ENCODE results near the gene SLC25A39.
"Not testable (repeated sequence)": the region's sequence is repeated elsewhere in the genome, so short reads cannot be mapped to it uniquely, and the experiment has no call there.

SLC25A39 gene

GRCh38 chr17:44353672-44354331, 29.2 kb upstream of the SLC25A39 start:
- DNase-seq: no peak

- DNase-seq: no peak
These were observed 28.4 kb upstream of the SLC25A39 start for GRCh38 chr17:44352828-44353671.

- DNase-seq: no peak
These were observed 27.6 kb upstream of the SLC25A39 start for GRCh38 chr17:44351961-44352827.

GRCh38 chr17:44351464-44351863, 26.8 kb upstream of the SLC25A39 start:
- no peak for DNase-seq

- no peak for DNase-seq
These were observed 26.2 kb upstream of the SLC25A39 start for GRCh38 chr17:44350733-44351226.

- DNase-seq: no peak
These were observed 25.0 kb upstream of the SLC25A39 start for GRCh38 chr17:44349553-44350070.

GRCh38 chr17:44348988-44349364, 24.4 kb upstream of the SLC25A39 start:
- no peak for DNase-seq

GRCh38 chr17:44348234-44348987, 23.8 kb upstream of the SLC25A39 start:
- no peak for DNase-seq

- not testable (repeated sequence) for DNase-seq
These were observed 22.8 kb upstream of the SLC25A39 start for GRCh38 chr17:44347206-44348055.

GRCh38 chr17:44346064-44346844, 21.6 kb upstream of the SLC25A39 start:
- no peak for DNase-seq

GRCh38 chr17:44345454-44346026, 20.9 kb upstream of the SLC25A39 start:
- no peak for DNase-seq

GRCh38 chr17:44344939-44345453, 20.4 kb upstream of the SLC25A39 start, which contains the start of gene GRN:
GRN (plus strand) TSS chr17:44345302; CDS start chr17:44349165, 3,863 bp downstream.
- peak; percentile 97 for DNase-seq

GRCh38 chr17:44343510-44344209, 19.0 kb upstream of the SLC25A39 start:
- DNase-seq: no peak

GRCh38 chr17:44340553-44340952, 15.9 kb upstream of the SLC25A39 start:
- not testable (repeated sequence) for DNase-seq

- DNase-seq: no peak
These were observed 14.1 kb upstream of the SLC25A39 start for GRCh38 chr17:44338702-44339101.

GRCh38 chr17:44335968-44336367, 11.3 kb upstream of the SLC25A39 start:
- no peak for DNase-seq

- no peak for DNase-seq
These were observed 10.9 kb upstream of the SLC25A39 start for GRCh38 chr17:44335564-44335963.

GRCh38 chr17:44334727-44335126, 10.1 kb upstream of the SLC25A39 start:
- DNase-seq: no peak

GRCh38 chr17:44334315-44334714, 9.7 kb upstream of the SLC25A39 start:
- DNase-seq: no peak

Measured in left hindlimb (tissue), 1 donor.